GM08714 (cell line): ENCODE data around the gene CFAP299.

Experiments
- H3K4me3 ChIP-seq: fragments of 200-500 bp; sonication (Bioruptor generic); 2 replicates; pipeline ENCODE4 v1.5.1; 2014; ENCODE audit warnings: mild to moderate bottlenecking, low read length, inconsistent platforms
- ZNF274 ChIP-seq: IDR thresholded peaks from 2 replicates; pipeline ENCODE4 v1.6.1; 2012; ENCODE audit warnings: mild to moderate bottlenecking, low read depth, low read length

The CFAP299 gene

DNA sequence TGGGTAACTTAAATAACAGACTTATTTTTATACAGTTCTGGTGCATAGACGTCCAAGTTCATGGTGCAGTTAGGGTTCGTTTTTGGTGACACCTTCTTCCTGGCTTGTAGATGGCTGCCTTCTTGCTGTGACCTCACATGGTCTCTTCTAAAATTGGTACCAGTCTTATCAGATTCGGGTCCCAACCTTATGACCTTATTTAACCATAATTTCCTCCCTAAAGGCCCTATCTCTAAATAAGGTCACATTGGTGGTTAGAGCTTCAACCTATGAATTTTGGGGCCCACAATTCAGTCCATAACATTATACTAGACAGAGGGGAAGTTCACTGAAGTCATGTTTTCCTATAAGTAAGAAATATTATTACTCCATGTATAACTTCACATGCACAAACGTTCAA, 128.0 kb downstream of the CFAP299 start:
- TF ChIP-seq ZNF274, result no peak

DNA sequence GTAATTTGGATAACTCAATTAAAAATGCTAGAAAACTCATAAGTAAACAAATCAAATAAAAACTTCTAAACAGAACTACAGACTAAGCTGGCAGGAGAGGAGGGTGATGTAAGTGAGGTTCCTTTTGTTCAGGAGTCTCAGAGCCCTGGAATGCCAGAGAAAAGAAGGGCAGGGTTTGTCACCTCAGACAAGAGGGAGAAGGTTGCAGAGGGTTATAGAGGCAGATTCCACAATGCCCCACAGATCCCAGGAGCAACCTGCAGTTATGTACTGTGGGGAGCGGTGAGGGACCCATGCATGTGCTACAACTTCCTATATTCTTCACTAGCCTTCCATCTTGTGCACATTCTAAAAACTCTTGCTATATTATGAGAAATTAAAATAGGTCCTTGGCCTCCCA, 129.7 kb downstream of the CFAP299 start:
- no peak for TF ChIP-seq ZNF274
- no peak overlapping the region for H3K4me3 ChIP-seq

More for the DNA sequence above, 128.0 kb downstream of the CFAP299 start:
- H3K4me3 ChIP-seq, result no peak overlapping the region

DNA sequence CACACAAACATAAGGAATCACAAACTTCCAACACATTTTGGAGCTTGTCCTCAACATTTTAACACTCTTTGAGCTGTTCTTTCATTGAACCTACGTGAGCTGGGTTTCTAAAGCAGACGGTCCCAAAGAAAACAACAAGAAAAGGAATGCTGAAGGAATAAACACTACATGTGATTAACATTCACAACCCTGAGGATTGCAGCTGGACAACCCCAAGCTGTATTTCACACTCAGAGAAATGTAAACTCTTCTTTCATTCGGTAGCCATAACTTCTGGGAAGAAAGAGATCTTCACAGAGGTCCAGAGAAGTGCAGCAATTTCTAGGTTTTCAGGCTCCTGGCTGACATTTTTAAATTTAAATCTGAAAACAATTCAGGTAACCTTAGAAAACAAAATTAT, 130.2 kb downstream of the CFAP299 start:
- H3K4me3 ChIP-seq, result no peak overlapping the region
- TF ChIP-seq ZNF274, result no peak

DNA sequence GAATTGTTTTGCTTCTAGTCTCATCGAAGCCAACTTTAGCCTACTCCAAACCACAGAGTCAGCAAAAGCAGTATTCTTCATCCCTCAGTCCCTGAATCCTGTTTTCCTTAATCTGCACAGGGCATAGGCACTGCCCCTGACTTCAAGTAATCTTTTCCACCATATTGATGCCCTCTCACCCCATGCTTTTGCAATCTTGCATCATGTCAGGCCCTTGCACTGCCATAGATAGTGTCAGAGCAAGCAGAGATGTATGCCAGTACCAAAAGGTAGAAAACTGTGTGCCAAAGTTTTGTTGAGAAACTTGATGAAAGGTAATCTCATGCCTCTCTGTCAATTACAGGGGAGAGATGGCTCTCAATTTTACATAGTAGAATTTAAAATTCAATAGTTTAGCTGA, 131.1 kb downstream of the CFAP299 start:
- H3K4me3 ChIP-seq, result no peak overlapping the region
- no peak for TF ChIP-seq ZNF274

DNA sequence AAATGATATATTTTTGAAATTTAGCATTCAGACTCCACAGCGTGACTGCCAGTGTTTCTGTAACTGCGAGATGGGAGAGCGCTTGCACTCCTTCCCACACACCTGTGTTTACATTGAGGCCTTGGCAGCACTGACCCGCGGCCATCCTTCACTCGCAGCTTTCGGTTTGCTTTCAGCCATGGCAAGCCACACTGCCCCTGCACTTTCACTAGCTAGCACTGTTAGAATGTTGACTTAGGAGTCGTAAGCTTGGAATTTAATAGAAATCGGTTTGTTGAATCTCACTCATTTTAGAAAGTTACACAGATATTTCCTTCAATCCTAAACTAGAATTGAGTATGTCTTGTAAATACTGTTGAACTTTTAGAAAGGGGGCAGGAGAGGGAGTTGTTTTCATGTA, 136.2 kb downstream of the CFAP299 start:
- no peak overlapping the region for H3K4me3 ChIP-seq
- no peak for TF ChIP-seq ZNF274

DNA sequence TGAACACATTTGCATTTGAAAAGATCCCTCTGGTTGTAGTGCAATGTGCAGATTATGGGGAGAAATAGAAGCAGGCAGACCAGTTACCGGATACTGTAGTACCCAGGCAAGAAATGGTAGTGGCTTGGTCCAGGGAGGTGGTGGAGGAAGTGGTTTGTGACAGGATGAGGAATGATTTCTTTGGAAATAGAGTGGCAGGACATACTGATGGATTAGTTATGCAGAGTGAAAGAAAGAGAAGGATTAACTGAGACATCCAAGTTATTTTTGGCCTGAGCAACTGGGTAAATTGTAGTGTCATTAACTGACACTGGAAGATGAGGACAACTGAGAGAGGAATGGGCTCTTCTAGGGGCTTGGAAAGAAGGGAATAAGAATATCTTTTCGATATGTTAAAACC, 139.7 kb downstream of the CFAP299 start:
- no peak for TF ChIP-seq ZNF274

DNA sequence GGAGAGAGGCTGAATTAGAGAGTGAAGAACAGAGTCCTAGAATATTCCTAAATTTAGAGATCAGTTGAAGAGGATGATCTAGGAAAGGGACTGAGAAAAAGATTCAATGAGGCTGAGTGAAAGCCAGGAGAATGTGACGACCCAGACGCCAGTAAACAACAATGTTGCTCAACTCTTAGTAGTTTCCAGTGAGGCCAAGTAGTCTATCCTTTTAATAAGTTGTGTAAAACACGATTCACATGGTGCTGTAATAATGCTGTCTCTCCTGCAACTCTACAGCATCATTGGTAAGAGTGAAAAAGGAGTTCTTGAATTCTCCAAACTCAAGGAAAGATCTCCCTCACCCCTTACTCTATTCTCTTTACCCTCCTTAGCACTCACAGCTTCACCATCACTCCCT, 140.3 kb downstream of the CFAP299 start:
- no peak overlapping the region for H3K4me3 ChIP-seq
- TF ChIP-seq ZNF274, result no peak

More for the DNA sequence above, 139.7 kb downstream of the CFAP299 start:
- no peak overlapping the region for H3K4me3 ChIP-seq

DNA sequence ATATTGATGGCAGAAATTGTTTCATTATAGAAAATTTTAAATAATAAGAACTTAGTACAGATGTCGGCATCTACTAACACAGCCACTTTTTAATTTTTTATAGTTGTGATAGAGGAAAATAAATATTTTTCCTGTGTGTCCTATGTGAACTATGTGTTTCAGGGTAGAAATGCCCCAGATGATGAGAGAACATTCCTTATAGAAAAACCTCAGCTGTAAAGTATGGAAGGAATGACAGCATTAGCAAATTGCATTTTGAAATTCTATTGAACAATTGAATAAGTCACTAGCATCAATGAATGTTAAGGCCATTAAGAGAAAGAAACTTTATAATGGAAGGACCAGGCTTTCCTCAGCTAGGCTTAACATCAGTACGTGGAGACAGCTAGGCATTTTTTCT, 149.2 kb downstream of the CFAP299 start:
- H3K4me3 ChIP-seq, result no peak overlapping the region
- no peak for TF ChIP-seq ZNF274

DNA sequence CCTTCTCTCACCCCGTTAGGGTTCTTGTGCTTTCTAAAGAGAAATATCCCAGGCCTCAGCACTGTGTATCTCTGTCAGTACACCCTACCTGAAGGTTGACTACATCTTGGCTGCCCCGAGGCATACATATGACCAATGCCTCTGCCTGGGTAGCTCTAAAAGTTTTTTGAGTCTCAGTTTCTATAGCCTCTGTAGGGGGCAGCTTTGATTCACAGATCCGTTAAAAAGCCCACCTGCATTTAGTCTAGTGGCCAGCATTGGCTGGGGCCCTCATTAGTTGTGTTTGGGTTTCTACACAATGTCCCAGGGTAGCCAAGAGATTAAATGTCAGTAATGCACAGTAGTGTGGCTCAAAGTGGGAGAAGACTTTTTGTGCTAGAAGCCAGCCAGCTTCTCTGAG, 151.1 kb downstream of the CFAP299 start:
- no peak for TF ChIP-seq ZNF274
- no peak overlapping the region for H3K4me3 ChIP-seq

DNA sequence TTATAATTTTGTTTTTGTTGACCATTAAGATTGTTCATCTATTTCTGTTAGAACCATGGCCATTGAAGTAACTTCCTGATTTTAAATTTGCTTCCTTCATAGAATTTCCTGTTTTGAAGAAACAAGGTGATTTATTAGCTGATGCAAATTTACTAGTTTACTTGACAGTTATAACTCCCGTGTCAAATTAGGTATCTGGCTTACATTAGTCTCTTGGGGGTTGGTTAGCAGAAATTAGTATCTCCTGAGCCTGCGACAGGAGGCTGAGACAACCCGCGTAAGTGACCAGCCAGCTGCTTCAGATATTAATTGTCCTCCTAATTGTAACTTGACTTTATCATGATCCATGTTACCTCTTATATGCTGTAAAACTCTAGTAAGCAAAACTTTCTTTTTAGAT, 154.3 kb downstream of the CFAP299 start:
- no peak for TF ChIP-seq ZNF274

DNA sequence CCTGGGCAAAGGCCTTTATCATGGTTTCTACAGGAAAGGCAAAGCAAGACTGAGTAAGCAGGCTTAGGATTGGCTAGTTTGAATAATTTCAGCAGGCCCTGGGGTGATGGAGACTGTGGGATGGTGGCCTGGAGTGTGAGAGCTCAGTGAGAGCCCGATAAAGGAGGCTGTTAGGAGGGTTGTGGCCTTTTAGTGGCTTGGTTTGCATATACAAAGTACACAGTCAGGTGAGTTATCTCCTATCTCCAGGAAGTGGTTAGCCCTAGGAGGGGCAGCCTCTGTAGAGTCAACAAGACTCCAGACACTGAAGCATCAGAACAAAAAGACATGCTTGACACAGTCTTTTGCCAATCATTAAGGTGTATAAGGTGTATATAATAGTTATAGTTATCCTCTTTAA, 157.2 kb downstream of the CFAP299 start:
- TF ChIP-seq ZNF274, result no peak
- no peak overlapping the region for H3K4me3 ChIP-seq

More for the DNA sequence above, 154.3 kb downstream of the CFAP299 start:
- no peak overlapping the region for H3K4me3 ChIP-seq

DNA sequence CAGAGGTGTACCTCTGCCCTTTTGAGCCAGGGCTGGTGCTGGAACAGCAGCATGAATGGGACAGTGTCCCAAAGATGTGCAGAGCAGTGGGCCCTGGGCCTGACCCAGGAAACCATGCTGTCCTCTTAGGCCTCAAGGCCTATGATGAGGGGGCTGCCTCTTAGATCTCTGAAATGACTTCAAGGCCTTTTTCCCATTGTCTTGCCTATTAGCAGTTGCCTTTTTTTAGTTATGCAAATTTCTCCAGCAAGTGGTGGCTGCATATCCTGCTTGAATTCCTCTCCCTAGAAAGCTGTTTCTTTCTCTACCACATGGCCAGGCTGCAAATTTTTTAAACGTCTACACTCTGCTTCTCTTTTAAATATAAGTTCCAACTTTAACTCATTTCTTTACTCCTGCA, 160.3 kb downstream of the CFAP299 start:
- no peak overlapping the region for H3K4me3 ChIP-seq
- TF ChIP-seq ZNF274, result no peak

DNA sequence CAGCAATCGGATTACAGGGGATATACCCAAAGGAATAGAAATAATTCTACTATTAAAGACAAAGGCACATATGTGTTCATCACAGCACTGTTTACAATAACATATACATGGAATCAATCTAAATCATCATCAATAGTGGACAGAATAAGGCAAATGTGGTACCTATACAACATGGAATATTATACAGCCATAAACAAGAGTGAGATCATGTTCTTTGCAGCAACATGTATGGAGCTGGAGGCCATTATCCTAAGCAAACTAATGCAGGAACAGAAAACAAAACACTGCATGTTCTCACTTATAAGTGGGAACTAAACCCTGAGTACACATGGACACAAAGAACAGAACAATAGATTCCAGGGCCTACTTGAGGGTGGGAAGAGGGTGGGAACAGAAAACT, 163.2 kb downstream of the CFAP299 start:
- TF ChIP-seq ZNF274, result no peak

DNA sequence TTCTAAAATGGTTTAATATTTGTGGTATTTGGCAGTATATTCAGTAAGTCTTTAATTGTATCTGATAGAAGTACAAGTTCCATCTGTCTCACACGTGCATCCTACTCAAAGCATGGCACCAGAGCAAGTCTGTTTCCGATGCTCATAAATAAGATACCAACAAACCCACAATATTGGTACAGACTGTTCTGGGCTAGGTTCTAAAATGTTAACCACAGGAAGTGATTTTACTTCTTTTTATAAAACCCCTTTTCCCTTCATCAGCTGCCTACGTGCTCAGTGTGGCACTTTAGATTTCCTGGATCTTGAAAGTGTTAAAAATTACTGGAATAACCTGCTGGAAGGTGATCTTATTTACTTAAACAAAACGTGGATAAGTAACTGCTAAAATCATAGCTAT, 165.1 kb downstream of the CFAP299 start:
- H3K4me3 ChIP-seq, result no peak overlapping the region
- no peak for TF ChIP-seq ZNF274

More for the DNA sequence above, 163.2 kb downstream of the CFAP299 start:
- no peak overlapping the region for H3K4me3 ChIP-seq

DNA sequence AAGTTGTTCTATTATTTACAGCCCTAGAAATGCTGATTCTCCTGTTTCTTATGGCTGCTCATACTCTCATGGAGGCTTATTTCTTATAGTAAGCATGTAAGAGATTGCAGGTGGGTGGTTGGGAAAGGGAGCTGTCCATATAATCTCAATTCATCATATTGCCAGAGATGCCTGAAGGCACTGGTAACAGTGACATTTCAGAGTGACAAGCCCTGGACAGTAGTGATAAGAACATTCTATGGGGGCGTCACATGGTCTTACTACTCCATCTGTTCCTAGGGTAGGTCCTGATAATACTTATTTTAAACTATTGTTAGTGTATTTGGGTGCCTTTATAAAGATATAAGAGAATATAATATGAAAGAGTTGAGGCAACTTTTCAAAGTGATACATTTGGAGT, 171.5 kb downstream of the CFAP299 start:
- TF ChIP-seq ZNF274, result no peak
- no peak overlapping the region for H3K4me3 ChIP-seq

DNA sequence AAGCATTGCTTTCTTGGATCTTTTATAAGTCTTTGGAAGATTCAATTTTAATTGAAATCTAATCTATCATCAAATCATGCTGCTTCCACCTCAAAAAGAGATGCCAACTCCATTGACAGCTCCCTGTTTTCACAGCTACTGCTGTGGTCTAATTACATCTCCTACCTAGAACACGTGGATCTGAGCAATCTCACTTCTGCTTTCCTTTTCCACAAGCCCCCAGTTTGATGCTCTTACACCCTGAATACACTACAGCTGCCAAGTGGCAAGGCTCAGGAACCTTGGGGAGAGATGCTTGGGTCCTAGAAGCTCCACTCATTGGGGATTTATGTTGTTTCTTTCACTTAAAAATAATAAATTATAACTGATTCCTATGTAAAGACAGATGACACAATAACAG, 172.0 kb downstream of the CFAP299 start:
- H3K4me3 ChIP-seq, result no peak overlapping the region
- no peak for TF ChIP-seq ZNF274
